ENCODE data around the gene DSTYK.
A peak's percentile ranks its signal among the peaks of the same experiment; 100 is the strongest.

Gene DSTYK

GRCh38 chr1:205144751-205145150 is 66.8 kb downstream of the DSTYK start:
- ATAC-seq (no peak), DNase-seq (no peak)
- no peak overlapping the region for H3K4me3 Mint-ChIP-seq
- no peaks in the 10 kb centered on the region for H3K9me3 Mint-ChIP-seq
- H3K27me3 Mint-ChIP-seq = no peaks in the 10 kb centered on the region
- peaks cover 14% of the 10 kb centered on the region for H3K4me1 Mint-ChIP-seq
- no peak overlapping the region for H3K27ac Mint-ChIP-seq

GRCh38 chr1:205144046-205144720 is 67.3 kb downstream of the DSTYK start:
- Mint-ChIP-seq H3K4me1 (peaks cover 14% of the 10 kb centered on the region), H3K4me3 (no peak overlapping the region), H3K27ac (peak overlapping the region in 1 of 2 donors; percentile 21), H3K27me3 (no peaks in the 10 kb centered on the region), H3K9me3 (no peaks in the 10 kb centered on the region)
- DNase-seq = no peak
- ATAC-seq = no peak

GRCh38 chr1:205142102-205142469 is 69.4 kb downstream of the DSTYK start:
- Mint-ChIP-seq H3K4me1 (peaks cover 14% of the 10 kb centered on the region), H3K4me3 (no peak overlapping the region), H3K27ac (peak overlapping the region in 1 of 2 donors; percentile 5), H3K9me3 (no peaks in the 10 kb centered on the region), H3K27me3 (no peaks in the 10 kb centered on the region)
- DNase-seq (no peak), ATAC-seq (peak; percentile 19)

GRCh38 chr1:205141236-205142101 is 70.0 kb downstream of the DSTYK start:
- no peaks in the 10 kb centered on the region for H3K27me3 Mint-ChIP-seq
- H3K27ac Mint-ChIP-seq = no peak overlapping the region
- no peaks in the 10 kb centered on the region for H3K9me3 Mint-ChIP-seq
- peaks cover 14% of the 10 kb centered on the region for H3K4me1 Mint-ChIP-seq
- peak; percentile 92 for ATAC-seq
- no peak overlapping the region for H3K4me3 Mint-ChIP-seq
- DNase-seq = peak; percentile 55 to 71

GRCh38 chr1:205140113-205140512 is 71.4 kb downstream of the DSTYK start:
- Mint-ChIP-seq H3K4me3 (no peak overlapping the region), H3K4me1 (peaks cover 14% of the 10 kb centered on the region), H3K9me3 (no peaks in the 10 kb centered on the region), H3K27me3 (no peaks in the 10 kb centered on the region), H3K27ac (no peak overlapping the region)
- ATAC-seq = no peak
- DNase-seq = no peak

GRCh38 chr1:205137901-205138300 is 73.6 kb downstream of the DSTYK start:
- H3K27me3 Mint-ChIP-seq = no peaks in the 10 kb centered on the region
- no peak overlapping the region for H3K27ac Mint-ChIP-seq
- H3K4me3 Mint-ChIP-seq = no peak overlapping the region
- H3K4me1 Mint-ChIP-seq = peaks cover 14% of the 10 kb centered on the region
- H3K9me3 Mint-ChIP-seq = no peaks in the 10 kb centered on the region
- DNase-seq (no peak), ATAC-seq (no peak)

GRCh38 chr1:205133287-205133686 is 78.2 kb downstream of the DSTYK start:
- Mint-ChIP-seq H3K27ac (no peak overlapping the region), H3K9me3 (no peaks in the 10 kb centered on the region), H3K27me3 (no peaks in the 10 kb centered on the region), H3K4me3 (no peak overlapping the region), H3K4me1 (no peaks in the 10 kb centered on the region)
- ATAC-seq = no peak
- no peak for DNase-seq

- no peaks in the 10 kb centered on the region for H3K9me3 Mint-ChIP-seq
- H3K4me3 Mint-ChIP-seq = no peak overlapping the region
- ATAC-seq (no peak), DNase-seq (no peak)
- no peaks in the 10 kb centered on the region for H3K27me3 Mint-ChIP-seq
- no peak overlapping the region for H3K27ac Mint-ChIP-seq
- no peaks in the 10 kb centered on the region for H3K4me1 Mint-ChIP-seq
Measured at GRCh38 chr1:205129447-205130029, 82.0 kb downstream of the DSTYK start.

- H3K9me3 Mint-ChIP-seq = no peaks in the 10 kb centered on the region
- H3K4me3 Mint-ChIP-seq = no peak overlapping the region
- ATAC-seq = no peak
- H3K4me1 Mint-ChIP-seq = peaks cover 5% of the 10 kb centered on the region
- DNase-seq = no peak
- H3K27ac Mint-ChIP-seq = no peak overlapping the region
- no peaks in the 10 kb centered on the region for H3K27me3 Mint-ChIP-seq
Measured at GRCh38 chr1:205128050-205128449, 83.5 kb downstream of the DSTYK start.

- peaks cover 9% of the 10 kb centered on the region for H3K4me1 Mint-ChIP-seq
- H3K4me3 Mint-ChIP-seq = no peak overlapping the region
- H3K27ac Mint-ChIP-seq = no peak overlapping the region
- no peak for ATAC-seq
- DNase-seq = no peak
- H3K27me3 Mint-ChIP-seq = no peaks in the 10 kb centered on the region
- no peaks in the 10 kb centered on the region for H3K9me3 Mint-ChIP-seq
Measured at GRCh38 chr1:205127646-205128045, 83.9 kb downstream of the DSTYK start.

GRCh38 chr1:205124726-205125125 is 86.8 kb downstream of the DSTYK start:
- H3K9me3 Mint-ChIP-seq = no peaks in the 10 kb centered on the region
- no peak overlapping the region for H3K27ac Mint-ChIP-seq
- no peaks in the 10 kb centered on the region for H3K27me3 Mint-ChIP-seq
- DNase-seq (no peak), ATAC-seq (no peak)
- H3K4me1 Mint-ChIP-seq = peaks cover 23% of the 10 kb centered on the region
- H3K4me3 Mint-ChIP-seq = no peak overlapping the region

- ATAC-seq (no peak), DNase-seq (no peak)
- Mint-ChIP-seq H3K4me1 (peaks cover 37% of the 10 kb centered on the region), H3K27ac (peak overlapping the region; percentile 100), H3K27me3 (no peaks in the 10 kb centered on the region), H3K4me3 (peak overlapping the region; percentile 96 to 98), H3K9me3 (no peaks in the 10 kb centered on the region)
Measured at GRCh38 chr1:205122489-205122882, 89.0 kb downstream of the DSTYK start.

- Mint-ChIP-seq H3K27me3 (no peaks in the 10 kb centered on the region), H3K4me1 (peaks cover 37% of the 10 kb centered on the region), H3K4me3 (peak within 1 kb of the TSS; percentile 96 to 98), H3K9me3 (no peaks in the 10 kb centered on the region), H3K27ac (peak within 1 kb of the TSS; percentile 100)
- ATAC-seq (peak; percentile 99), DNase-seq (peak; percentile 96 to 98)
Measured at GRCh38 chr1:205121660-205122488, 89.6 kb downstream of the DSTYK start, which contains the start of gene RBBP5. Gene RBBP5 (minus strand): TSS chr1:205121978. CDS start chr1:205121873, 105 bp downstream.

- DNase-seq (no peak), ATAC-seq (no peak)
- Mint-ChIP-seq H3K4me1 (peaks cover 37% of the 10 kb centered on the region), H3K4me3 (peak overlapping the region in 1 of 2 donors; percentile 35), H3K27me3 (no peaks in the 10 kb centered on the region), H3K27ac (peak overlapping the region in 1 of 2 donors; percentile 48), H3K9me3 (no peaks in the 10 kb centered on the region)
Measured at GRCh38 chr1:205118752-205119151, 92.8 kb downstream of the DSTYK start.

GRCh38 chr1:205111354-205111753 is 100.1 kb downstream of the DSTYK start:
- no peak overlapping the region for H3K27ac Mint-ChIP-seq
- no peaks in the 10 kb centered on the region for H3K27me3 Mint-ChIP-seq
- DNase-seq (no peak), ATAC-seq (no peak)
- no peaks in the 10 kb centered on the region for H3K9me3 Mint-ChIP-seq
- H3K4me1 Mint-ChIP-seq = no peaks in the 10 kb centered on the region
- no peak overlapping the region for H3K4me3 Mint-ChIP-seq
